Stimulated activated CD8-positive, alpha-beta memory T cell treated with anti-CD3 and anti-CD28 coated beads, Interleukin-7, amount 100 ng/mL, for 1 hour (primary cell): ENCODE data around the gene CARD6.
"Not testable (repeated sequence)": the region's sequence is repeated elsewhere in the genome, so short reads cannot be mapped to it uniquely, and the experiment has no call there.

Experiments
- DNase-seq, 2 donors: peaks; one replicate each; pipeline ENCODE4 v3.0.0-alpha.2; 2020; ENCODE audit warnings: low read depth in 2 of 2

CARD6 gene, protein sequence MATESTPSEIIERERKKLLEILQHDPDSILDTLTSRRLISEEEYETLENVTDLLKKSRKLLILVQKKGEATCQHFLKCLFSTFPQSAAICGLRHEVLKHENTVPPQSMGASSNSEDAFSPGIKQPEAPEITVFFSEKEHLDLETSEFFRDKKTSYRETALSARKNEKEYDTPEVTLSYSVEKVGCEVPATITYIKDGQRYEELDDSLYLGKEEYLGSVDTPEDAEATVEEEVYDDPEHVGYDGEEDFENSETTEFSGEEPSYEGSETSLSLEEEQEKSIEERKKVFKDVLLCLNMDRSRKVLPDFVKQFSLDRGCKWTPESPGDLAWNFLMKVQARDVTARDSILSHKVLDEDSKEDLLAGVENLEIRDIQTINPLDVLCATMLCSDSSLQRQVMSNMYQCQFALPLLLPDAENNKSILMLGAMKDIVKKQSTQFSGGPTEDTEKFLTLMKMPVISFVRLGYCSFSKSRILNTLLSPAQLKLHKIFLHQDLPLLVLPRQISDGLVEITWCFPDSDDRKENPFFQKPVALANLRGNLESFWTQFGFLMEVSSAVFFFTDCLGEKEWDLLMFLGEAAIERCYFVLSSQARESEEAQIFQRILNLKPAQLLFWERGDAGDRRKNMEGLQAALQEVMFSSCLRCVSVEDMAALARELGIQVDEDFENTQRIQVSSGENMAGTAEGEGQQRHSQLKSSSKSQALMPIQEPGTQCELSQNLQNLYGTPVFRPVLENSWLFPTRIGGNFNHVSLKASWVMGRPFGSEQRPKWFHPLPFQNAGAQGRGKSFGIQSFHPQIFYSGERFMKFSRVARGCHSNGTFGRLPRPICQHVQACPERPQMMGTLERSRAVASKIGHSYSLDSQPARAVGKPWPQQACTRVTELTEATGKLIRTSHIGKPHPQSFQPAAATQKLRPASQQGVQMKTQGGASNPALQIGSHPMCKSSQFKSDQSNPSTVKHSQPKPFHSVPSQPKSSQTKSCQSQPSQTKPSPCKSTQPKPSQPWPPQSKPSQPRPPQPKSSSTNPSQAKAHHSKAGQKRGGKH

DNA sequence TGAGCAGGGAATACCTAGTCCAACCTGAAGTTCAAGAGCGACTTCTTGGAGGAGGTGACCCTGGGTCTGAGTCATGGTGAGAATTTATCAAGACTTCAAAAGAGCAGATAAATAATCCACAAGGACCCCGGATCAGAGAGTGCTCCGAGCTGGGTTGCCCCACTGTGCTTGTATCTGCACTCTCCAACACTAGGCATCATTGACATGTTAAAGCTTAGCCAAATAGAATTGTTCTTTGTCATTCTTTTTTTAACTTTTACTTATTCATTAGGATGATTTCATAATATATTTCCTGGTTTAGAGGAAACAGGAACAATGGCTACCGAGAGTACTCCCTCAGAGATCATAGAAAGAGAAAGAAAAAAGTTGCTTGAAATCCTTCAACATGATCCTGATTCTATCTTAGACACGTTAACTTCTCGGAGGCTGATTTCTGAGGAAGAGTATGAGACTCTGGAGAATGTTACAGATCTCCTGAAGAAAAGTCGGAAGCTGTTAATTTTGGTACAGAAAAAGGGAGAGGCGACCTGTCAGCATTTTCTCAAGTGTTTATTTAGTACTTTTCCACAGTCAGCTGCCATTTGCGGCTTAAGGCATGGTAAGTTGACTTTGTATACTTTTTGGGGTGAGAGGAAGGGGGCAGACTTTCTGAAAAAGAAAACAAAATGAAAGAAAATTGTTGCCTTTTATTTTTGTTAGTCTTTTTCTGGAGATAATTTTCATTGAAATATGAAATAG is at the start of gene CARD6:
CARD6 (plus strand) TSS at position 300 of the 738 bp plus-strand sequence; CDS start at position 316, 16 bp downstream.
- DNase-seq = no peak

DNA sequence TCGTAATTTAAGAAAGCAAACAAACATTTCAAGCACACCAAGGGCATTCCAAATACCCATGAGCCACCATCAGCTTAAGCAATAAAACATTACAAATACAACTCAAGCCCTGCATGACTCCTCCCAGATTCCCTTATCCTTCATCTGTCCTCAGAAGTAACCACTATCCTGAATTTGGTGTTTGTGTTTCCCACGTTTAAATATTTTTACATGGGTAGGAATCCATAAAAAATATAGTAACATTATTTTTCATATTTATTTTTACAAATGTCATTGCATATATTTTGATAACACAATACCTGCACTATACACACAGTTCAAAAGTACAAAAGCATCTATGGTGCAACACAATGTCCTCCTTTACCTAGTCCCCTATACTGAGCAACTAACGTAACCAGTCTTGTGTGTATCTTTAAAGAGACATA is 49.4 kb upstream of the CARD6 start:
- no peak for DNase-seq

DNA sequence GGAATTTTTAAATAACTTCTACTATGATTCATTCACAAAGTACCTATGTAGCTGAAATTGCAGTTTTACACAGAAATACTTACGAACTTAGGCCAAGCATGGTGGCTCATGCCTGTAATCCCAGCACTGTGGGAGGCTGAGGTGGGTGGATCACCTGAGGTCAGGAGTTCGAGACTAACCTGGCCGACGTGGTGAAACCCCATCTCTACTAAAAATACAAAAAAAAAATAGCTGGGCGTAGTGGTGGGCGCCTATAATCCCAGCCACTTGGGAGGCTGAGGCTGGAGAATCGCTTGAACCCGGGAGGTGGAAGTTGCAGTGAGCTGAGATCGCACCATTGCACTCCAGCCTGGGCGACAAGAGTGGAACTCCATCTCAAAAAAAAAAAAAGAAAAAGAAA is 48.5 kb upstream of the CARD6 start:
- DNase-seq = not testable (repeated sequence)

DNA sequence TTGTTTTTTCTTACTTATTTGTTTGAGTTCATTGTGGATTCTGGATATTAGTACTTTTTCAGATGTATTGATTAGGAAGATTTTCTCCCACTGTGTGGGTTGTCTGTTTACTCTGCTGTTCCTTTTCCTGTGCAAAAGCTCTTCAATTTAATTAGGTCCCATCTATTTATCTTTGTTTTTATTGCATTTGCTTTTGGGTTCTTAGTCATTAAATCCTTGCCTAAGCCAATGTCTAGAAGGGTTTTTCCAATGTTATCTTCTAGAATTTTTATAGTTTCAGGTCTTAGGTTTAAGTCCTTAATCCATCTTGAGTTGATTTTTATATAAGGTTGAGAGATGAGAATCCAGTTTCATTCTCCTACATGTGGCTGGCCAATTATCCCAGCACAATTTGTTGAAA is 46.8 kb upstream of the CARD6 start:
- not testable (repeated sequence) for DNase-seq

DNA sequence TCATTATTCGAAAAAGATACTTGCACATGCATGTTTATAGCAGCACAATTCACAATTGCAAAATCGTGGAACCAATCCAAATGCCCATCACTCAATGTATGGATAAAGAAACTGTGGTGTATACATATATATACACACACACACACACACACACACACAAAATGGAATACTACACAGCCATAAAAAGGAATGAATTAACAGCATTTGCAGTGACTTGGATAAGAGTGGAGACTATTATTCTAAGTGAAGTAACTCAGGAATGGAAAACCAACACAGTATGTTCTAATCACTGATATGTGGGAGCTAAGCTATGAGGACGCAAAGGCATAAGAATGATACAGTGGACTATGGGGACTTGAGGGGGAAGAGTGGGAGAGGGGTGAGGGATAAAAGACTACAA is 46.3 kb upstream of the CARD6 start:
- DNase-seq = not testable (repeated sequence)

DNA sequence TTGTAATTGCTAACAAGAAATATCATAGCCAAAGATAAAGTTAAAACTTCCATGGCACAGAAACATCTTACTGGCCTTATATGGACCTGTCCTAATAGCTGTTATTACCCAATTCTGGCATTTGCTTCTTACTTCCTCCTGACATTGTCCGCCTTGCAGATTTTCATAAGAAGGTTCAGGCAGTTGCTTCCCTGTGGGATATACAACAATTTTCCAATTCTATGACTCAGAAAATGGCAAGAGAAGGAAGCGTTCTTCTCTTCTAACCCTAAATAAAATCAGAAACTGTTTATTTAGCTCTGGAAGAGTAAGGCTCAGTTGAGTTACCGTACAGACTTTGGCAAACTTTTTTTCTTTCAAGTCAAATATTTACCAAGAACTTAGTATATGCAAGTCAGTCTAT is 44.7 kb upstream of the CARD6 start:
- no peak for DNase-seq

DNA sequence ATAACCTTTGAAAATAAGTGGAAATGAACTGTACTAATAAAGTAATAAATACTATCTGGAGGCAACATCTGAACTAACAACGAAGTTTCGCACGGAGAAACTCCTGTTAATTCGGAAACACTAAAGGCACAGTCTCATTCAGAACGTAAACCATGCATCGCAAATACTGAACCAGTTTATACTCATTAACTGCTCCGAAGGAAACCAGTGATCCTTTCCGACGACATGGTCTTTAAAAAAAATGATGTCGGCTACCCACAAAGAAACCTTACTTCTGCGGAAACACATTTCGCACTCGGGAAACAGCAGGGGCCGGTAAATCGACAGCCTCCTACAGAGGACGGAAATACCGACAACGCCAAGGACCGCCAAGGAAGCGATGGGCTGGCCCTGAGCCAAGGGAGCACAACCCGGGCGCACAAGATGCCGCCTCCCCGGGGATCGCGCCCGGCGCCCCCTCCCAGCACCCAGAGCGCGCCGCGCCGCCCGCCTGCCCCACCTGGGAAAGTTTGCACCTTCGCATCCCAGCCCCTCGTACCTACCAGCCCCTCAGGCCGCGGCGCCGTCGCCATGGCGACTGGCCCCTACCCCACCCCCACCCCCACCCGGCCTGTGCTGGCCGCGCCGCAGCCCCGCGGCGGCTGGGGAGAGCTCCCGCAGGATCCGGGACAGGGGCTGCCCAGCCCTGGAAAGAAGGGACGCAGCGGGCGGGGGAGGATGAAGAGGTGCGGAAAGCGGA is 43.7 kb upstream of the CARD6 start:
- peak; percentile 44 to 59 for DNase-seq

DNA sequence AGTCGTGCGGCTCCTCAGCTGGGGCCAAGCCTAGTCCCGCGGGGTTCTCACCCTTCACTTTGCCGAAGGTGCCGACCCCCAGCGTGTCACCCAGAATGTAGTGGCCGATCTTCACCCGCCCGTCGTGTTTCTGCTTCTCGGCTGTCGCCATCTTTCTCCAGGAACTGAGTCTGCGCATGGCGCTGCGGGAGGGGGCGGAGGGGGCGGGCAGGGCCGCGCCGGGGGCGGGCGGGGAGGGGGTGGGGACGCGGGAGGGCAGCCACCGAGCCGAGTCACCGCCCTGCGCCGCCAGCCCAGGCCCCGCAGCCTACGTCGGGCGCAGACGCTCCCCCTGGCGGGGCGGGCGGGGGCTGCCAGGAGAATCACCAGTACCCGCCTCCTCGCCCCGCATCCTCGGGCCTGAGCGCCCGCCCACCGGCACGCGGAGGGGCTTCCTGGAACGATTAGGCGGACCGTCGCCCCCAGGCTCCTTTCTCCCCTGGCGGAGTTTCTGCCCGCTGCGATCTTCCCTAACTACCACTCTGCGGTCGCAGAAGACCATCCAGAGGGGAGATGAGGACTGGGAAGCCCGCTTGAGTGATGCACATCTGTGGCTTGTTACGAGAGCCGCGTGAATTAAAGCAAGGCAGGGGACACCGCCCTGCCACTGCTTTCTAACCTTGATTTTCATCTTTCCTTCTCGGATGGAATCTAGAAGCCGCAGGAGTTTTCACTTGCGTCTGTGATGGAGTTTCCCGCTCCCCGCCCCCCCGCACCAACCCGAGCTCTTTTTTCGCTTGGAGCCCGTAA is 43.0 kb upstream of the CARD6 start, which contains the start of gene PRKAA1:
PRKAA1 (minus strand) TSS at position 363 of the 789 bp plus-strand sequence; CDS start at position 178, 185 bp downstream.
- peak; percentile 76 to 77 for DNase-seq

DNA sequence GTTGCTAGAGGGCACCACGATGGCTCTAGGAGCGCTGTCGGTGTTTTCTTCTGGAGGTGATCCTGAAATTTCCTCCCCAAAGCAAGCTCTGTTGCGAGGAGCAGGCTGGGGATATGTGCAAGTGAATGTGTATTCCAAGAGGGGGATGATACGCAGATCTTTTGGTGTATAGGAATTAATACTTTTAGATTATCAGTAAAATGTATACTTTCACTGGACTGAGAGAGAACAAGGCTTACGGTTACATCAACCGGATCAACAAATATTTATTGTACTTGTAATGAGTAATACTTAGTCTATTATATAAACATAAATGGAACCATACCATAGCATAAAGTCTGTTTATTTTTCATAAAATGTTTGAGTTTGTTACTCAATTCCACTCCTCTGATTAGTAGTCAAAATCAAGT is 42.4 kb upstream of the CARD6 start:
- no peak for DNase-seq

DNA sequence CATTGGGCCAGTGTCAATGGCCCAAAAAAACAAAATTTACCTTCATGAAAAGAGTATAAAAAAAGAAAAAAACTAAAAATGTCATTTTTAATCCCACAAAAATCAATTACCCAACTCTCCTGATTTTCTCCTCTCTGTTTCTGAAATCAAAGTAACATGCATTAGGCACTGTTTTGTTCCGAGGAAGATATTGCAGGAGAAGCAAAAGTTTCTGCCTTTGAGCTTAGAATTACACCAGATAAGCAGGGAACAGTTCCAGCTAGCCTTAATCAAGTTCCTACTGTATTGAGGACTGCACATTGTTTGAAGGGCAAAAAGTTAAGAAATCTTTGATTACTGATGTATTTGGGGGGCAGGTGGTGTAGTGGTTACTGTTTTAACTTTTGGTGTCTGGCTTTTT is 41.9 kb upstream of the CARD6 start:
- no peak for DNase-seq

DNA sequence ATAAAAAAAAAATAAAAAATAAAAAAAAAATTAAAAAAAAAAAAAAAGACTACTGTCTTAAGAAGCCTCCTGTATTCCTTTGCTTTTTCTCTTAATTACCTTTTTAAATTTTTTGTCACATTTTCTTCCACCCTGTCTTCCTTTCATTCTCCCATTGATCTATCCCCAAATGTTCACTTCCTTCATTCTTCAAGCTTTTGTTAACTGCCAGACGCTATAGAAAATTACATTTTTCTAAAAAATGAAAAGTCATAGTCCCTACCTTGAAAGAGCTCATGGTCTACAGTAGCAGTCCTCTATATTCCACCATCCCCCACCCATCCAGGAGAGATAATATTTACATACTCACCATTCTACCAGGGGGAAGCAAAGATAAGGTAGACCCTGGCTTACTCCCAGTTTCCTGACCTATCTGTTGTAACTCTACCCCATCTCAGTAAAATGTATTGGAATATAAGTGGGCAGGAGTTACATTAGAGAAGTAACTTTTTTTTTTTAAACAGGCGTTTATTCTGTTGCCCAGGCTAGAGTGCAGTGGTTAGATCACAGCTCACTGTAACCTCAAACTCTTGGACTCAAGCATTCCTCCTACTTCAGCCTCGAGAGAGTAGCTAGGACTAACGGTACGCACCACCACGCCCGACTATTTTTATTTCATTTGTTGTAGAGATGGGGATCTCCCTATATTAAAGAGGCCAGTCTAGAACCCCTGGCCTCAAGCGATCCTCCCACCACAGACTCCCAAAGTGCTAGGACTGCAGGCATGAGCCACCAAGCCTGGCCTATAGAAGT is 39.2 kb upstream of the CARD6 start:
- DNase-seq = no peak

DNA sequence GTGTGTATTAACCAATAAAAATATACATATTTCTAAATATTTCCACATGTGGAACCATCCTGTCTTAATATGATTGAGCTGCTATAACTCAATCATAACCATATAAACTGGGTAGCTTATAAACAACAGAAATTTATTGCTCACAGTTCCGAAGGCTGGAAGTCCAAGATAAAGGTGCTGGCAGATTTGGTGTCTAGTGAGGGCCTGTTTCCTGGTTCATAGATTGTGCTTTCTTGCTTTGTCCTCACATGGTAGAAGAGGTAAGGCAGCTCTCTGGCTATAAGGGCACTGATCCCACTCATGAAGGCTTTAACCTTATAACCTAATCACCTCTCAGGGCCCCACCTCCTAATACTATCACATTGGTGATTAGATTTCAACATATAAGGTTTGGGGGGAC is 29.0 kb upstream of the CARD6 start:
- no peak for DNase-seq

DNA sequence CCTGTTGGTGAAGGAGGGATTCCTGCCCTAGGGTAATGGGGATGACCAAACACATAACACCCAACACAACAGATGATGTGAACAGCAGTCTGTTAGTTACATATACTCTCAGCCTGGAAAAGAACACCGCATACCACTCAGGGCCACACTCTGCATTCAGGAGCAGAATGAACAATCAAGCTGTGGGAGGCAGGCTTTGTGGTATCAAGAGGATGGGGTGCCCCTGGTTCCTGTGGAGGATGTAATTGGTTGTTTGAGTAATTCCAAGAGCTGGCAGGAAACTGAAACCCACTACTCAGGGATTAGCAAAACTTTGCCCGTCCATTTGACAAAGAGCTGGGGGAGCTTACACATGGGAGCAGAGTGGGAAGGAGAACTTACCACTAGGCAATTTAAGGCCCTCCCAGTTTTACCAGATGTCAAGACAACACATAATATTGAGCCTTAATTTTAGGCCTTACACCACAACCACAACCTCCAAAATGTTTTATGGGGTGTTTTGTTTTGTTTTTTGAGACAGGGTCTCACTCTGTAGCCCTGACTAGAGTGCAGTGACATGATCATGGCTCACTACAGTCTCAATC is 27.4 kb upstream of the CARD6 start:
- DNase-seq = no peak

DNA sequence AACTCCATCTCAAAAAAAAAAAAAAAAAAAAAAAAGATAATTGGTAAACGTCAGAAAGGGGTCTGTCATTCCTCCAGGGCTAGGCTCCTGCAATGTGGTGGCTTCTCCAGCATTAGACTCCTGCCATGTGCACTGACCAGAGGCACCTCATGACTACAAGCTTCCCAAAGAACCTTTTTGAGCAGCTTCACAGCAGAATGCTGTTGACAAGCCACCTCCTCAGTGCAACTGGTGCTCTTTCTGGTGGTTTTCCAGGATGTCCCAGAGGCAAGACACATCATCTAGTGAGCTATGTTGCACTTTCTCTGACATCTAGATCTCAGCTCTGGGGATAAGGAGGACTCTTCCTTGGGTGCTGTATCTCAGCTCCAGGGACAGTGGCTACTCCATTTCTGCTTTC is 17.7 kb upstream of the CARD6 start:
- no peak for DNase-seq

DNA sequence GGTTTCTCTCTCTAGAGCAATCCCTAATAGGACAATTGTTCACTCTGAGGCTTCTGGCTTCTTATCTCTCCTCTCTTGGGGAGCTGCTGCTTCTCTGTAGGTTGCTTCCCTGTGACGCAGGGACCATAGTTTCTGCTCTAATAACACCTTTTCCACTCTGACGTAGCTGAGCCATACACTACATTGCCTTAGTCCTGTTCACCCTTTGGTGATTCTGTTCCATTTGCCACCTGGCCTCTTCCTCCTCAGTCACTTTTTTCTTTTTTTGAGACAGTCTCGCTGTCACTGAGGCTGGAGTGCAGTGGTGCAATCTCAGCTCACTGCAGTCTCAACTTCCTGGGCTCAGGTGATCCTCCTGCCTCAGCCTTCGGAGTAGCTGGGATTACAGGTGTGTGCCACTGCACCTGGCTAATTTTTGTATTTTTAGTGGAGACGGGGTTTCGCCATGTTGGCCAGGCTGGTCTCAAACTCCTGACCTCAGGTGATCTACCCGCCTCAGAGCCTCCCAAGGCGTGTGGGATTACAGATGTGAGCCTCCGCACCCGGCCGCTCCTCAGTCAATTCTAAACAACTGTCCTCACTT is 15.6 kb upstream of the CARD6 start:
- not testable (repeated sequence) for DNase-seq

DNA sequence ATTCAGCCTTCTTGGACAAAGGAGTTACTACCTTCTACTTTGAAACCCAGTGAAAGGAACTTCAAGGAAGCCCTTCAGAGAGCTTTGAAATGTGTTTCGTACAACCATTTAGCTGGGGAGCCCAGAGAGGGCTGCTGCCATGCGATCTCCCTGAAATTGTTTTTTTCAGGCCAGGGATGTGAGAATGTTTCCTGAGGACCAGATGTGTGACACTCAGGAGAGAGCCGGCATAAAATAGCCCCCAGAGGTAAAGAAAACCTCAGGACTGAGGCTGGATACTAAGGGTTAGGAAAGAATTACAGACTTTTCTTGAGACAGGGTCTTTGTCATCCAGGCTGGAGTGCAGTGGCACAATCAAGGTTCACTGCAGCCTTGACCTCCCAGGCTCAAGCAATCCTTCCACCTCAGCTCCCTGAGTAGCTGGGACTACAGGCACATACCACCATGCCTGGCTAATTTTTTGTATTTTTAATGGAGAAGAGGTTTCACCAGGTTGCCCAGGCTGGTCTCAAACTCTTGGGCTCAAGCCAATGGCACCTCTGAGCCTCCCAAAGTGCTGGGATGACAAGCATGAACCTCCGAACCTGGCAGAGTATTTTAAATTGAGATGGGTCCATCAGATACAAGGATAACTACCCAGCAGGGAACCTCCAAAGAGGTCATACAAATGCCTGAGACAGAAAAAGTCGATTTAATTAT is 14.5 kb upstream of the CARD6 start:
- DNase-seq = no peak

DNA sequence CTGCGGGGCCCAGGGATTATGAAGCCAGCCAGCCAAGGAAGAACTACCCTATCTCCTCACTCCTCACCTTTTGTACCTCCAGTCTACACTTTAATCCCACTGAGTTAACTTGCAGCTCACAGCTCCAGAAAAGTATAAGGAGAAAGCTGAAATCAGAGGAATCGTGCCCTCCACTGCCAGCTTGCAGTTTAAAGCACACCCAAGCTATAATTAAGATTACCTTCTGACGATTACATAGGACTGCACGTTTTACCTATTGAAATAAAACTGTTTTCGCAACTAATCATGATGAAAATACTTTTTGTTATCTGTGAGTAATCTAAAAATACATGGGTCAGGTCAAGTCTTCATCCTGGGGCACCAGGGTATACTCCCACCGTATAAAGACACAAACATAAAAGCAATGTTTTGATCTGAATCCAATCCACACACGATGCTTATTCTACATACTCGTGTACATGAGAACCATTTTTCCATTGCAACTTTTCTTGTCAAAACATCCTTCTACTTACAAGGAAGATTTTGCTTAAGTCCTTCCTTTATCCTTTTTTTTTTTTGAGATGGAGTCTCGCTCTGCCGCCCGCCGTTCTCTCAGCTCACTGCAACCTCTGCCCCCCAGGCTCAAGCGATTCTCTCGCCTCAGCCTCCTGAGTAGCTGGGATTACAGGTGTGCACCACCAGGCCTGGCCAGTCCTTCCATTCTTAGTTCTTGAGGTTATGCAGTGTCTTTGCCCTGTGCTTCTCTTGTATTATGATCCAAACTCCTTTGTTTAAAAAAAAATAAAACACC is 13.8 kb upstream of the CARD6 start:
- DNase-seq = no peak
